HG03039 (cell line): ENCODE data around the gene KANSL3.
"Not testable (repeated sequence)": the region's sequence is repeated elsewhere in the genome, so short reads cannot be mapped to it uniquely, and the experiment has no call there.

Experiments
- ATAC-seq: cut with Tn5 transposase; IDR thresholded peaks from one replicate; pipeline ENCODE4 v1.9.1; 2021; ENCODE audit warnings: mild to moderate bottlenecking, moderate library complexity; ENCODE audit not compliant: unreplicated experiment

The KANSL3 gene

DNA sequence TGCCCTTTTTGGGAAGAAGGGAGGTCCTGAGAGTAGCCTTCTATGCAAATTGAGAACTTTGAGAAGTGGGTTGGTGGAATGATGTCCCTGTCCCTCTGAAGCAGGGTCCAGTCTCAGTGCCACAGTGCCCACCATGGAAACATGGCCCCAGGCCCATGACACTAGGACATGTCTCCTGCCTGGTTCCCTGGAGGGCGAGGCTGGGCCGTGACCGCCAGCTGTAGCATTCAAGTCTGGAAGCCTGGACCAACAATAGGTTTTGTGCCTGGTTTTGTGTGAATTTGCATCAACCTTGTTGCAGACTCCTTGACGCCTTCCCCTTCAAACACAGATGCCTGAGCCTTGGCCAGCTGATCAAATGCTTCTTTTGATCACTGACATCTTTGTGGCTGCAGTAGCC is 74.1 kb downstream of the KANSL3 start:
- no peak for ATAC-seq

DNA sequence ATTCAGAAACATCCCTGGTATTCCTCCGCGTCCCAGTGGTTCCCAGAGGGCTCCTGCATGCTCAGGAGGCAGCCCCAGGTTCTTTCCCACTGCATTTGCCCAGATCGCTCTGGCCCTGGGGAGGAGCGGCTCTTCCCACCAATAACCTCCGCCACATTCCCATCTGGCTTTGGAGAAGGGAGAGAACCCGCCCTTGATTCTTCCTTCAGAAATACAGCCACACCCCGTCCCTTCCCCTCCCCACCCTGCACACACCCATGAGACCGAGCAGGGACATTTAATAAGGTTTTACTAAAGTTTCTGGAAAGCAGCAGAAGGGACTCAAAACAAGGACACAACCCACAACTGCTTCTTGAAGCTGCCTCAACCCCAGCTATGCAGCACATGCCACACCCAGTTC is 79.6 kb downstream of the KANSL3 start:
- ATAC-seq = no peak

DNA sequence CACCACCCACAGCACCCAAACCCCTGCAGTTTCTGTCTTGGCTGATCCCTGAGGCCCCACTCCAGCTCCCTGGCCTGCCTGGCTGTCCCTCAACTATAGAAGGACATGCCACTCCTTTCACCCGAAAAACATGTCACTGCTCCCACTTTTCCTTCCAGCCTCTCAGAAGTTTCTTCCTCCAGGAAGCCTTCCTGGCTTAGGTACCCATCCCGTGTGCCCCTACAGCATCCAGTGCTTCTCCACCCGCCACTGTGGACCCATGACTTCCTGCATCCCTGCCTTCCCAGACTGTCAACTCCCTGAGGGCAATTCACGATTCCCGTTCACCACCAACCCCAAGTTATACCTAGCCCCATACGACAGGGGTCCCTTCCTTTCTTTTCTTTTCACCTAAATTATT is 80.1 kb downstream of the KANSL3 start:
- no peak for ATAC-seq

DNA sequence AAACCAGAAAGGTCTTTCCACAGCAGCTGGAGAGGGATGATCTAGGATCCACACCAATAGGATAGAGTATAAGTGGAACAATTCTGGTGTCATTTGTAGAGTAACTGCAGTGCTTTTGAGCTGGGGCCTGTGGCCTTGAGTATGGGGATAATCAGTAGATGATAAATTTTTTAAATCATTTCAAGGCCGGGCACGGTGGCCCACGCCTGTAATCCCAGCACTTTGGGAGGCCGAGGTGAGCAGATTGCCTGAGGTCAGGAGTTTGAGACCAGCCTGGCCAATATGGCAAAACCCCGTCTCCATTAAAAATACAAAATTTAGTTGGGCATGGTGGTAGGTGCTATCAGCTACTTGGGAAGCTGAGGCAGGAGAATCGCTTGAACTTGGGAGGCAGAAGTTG is 80.7 kb downstream of the KANSL3 start:
- not testable (repeated sequence) for ATAC-seq

DNA sequence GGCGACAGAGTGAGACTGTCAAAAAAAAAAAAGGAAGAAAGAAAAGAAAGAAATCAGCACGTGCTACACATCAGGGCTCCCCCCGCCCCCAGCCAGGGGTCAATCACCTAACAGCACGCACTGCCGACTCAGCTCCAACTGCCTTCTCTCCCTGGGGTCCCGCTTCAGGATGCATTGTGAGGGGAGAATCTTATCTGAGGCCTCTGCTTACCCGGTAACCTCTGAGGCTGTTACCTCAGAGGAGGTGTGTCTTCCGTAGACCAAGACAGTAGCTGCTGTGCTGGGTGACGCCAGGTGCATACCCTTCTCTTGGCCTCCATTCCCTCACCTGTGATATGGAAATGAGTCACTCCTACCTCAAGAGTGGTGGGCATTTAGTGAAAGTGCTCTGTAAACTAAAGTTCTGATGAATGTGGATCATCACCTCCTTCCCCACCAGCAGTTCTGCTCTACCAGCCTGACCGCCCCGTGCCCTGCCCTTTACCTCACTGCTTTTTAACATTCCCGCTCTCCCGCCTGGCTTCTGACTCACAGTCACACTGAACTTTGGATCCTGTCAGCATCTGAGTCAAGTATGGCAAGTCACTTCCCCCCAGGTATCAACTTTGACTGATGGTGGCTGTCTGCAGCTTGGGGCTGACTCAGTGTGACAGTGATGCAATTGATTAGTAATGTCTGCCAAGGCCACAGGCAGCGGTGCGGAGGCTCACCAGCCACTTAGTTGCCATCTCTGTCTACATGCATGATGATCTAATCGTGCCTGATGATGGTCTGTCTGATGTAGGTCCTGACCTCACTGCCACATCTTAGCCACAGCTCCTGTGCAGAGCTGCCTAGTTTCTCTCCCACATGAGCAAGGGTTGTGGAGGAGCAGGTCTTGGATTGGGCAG is 81.4 kb downstream of the KANSL3 start:
- no peak for ATAC-seq

DNA sequence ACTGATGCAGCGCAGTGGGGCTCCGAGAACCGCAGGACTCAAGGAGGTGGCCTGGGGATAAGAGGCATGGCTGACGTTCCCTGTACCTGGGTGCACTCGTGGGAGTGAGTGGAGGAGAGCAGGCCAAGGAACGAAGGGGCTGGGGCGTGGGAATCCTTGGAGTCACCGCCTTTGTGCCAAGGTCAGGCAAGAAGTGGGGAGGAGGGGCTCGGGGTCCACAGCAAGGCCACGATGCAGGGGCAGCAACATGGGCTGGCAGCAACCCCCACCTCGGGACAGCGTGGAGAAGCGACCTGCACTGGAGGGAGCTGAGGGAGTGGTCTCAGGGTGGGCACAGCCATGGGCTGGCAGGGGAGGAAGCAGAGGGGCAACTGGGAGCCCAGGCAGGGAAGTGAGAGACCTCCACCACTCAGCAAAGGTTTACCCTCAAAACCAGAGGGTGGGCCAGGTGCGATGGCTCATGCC is 82.9 kb downstream of the KANSL3 start:
- ATAC-seq = no peak

DNA sequence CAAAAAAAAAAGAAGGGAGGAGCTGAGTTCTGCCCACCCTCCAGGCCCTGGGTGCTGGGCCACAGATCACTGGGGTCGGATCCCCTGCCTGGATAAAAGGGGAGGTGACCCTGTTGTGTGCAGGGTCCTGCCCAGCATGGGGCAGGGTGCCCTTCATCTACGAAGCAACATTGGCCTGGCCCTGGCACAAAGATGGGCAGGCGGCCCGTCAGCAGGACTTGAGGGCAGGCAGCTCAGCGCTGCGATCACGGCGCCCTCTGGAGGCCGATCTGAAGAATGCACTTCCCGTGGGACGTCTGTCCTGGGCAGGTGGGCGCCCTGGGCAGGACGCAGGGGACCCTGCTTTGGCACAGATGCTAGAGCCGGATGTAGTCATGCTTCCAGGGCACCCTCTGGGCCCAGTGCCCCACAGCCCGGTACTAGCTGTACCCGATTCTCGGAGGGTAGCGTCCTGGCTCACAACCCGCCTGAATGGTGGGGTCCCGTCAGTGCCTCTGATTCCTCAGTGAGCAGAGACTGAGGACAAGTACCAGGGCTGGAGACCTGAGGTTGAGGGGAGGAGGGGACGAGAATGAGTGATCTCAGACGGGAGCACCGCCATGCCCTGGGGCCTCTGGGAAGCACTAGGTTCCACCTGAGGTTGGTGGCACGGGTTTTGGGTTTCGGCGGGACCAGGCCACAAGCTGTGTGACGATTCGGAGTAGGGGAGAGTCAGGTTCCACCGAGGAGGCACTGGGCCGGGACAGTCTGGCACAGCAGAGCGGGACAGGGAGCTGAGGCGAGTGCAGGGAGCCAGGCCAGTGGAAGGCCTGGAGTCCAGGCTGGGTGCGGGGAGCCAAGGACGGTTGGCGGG is 83.6 kb downstream of the KANSL3 start:
- ATAC-seq = peak; percentile 46

DNA sequence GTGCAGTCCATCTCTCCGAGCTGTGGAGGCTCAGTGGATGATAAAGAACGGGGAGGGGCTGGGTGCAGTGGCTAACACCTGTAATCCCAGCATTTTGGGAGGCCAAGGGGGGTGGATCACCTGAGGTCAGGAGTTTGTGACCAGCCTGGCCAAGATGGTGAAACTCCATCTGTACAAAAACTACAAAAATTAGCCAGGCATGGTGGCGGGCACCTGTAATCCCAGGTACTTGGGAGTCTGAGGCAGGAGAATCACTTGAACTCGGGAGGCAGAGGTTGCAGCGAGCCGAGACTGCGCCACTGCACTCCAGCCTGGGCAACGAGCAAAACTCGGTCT is 84.2 kb downstream of the KANSL3 start:
- not testable (repeated sequence) for ATAC-seq

DNA sequence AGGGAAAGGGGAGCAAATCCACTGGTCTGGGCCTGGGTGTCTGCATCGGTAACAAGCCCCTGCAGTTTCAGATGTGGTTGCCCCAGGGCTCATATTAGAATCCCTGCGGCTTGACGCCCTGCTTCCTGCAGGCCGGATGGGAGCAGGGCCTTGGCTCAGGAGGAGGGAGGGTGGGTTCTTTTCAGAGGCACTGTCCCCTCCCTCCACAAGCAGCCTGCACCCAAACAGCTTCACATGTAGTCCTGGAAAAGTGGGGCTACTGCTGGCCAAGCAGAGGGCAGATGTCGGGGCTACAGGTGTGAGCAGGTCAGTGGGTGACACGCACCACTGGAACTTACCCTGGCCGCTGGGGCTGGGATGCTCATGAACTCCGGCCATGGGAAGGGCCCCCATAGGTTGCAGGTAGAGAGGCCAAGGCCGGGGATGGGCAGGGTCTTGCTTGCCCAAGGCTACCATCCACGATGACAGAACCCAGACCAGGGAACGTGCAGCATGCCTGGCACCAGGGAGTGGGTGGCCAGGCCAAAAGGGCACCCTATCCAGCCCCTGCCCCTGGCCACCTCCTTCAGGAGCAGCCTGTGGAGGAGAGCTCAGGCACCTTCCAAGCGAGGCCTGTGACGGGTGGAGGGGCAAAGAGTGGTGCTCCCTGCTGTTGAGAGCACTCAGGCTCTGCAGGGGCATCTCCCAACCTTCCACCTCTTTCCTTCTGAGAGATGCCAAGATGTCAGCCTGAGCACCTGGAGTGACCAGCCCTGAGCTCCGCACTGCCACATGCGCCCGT is 84.7 kb downstream of the KANSL3 start:
- no peak for ATAC-seq

DNA sequence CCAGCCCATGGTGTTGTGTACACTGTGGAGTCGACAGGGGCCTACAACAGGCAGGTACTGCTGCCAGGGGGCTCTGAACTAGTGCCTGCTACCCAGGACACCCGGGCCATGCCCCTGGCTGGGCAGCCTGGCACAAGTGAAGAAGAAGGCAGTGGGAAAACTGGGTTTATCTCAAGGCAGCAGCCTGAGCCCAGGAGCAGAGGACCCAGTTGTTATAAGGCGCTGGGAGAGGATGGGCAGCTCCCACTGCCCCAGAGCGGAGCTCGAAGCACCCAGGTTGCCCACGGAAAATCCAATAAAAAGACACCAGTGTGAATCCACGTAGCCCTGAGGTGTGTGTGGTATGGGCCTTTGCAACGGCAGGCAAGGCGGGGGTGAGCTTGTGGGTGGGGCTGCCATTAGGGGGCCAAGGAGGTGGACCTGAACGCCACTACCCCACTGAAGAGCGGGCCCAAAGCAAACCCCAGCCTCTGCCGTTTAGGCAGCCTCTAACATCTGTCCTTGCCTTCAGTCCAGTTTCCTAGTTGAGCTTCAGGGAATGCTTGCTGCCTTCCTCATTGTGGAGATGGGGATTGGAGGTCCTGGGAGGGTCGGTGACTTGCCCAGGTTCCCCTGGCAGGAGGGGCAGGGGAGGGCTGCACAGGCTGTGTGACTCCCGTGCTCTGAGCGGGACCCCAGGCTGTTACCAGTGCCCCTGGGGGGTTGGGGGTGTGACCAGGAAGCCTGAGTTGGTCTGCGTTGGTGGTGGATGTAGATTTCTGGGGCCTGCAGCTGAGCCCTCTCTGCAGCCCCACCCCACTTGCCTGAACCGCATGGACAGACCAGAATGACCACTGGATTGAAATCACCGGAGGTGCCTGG is 85.6 kb downstream of the KANSL3 start:
- ATAC-seq = no peak

DNA sequence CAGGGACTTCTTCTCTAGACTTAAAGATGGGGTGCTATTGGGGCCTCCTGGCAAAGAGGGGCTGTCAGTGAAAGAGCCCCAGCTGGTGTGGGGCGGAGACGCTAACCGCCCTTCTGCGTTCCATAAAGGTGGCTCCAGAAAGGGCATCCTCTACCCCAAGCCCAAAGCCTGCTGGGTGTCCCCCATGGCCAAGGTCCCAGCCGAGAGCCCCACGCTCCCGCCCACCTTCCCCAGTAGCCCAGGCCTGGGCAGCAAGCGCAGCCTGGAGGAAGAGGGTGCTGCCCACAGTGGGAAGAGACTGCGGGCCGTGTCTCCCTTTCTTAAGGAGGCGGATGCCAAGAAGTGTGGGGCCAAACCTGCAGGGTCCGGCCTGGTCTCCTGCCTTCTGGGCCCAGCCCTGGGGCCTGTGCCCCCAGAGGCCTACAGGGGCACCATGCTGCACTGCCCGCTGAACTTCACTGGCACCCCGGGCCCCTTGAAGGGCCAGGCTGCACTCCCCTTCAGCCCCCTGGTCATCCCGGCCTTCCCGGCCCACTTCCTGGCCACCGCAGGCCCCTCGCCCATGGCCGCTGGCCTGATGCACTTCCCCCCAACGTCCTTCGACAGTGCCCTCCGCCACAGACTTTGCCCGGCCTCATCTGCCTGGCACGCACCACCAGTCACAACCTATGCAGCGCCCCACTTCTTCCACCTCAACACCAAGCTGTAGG is 86.4 kb downstream of the KANSL3 start:
- ATAC-seq = no peak

DNA sequence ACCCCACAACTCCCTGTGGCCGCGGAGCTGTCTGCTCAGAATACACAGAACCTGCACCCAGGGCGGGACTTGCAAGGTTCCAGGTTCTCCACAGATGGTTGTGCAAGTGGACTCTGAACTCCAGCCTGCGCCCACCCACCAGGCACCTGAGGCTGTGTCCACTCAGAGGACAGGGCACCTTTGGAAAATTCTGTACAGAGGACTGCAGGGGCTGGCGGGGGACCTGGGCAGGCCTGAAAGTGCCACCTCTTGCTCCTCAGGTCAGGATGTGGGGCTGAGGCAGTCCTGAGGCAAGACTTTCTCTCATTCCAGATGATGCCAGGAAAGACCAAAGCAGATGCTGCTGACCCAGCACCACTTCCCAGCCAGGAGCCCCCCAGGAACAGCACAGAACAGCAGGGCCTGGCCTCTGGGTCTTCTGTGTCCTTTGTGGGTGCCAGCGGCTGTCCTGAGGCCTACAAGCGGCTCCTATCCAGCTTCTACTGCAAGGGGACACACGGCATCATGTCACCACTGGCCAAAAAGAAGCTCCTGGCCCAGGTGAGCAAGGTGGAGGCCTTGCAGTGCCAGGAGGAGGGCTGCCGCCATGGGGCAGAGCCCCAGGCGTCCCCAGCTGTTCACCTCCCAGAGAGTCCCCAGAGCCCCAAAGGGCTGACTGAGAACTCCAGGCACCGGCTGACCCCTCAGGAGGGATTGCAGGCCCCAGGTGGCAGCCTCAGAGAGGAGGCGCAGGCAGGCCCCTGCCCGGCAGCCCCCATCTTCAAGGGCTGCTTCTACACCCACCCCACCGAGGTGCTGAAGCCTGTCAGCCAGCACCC is 87.1 kb downstream of the KANSL3 start:
- no peak for ATAC-seq

DNA sequence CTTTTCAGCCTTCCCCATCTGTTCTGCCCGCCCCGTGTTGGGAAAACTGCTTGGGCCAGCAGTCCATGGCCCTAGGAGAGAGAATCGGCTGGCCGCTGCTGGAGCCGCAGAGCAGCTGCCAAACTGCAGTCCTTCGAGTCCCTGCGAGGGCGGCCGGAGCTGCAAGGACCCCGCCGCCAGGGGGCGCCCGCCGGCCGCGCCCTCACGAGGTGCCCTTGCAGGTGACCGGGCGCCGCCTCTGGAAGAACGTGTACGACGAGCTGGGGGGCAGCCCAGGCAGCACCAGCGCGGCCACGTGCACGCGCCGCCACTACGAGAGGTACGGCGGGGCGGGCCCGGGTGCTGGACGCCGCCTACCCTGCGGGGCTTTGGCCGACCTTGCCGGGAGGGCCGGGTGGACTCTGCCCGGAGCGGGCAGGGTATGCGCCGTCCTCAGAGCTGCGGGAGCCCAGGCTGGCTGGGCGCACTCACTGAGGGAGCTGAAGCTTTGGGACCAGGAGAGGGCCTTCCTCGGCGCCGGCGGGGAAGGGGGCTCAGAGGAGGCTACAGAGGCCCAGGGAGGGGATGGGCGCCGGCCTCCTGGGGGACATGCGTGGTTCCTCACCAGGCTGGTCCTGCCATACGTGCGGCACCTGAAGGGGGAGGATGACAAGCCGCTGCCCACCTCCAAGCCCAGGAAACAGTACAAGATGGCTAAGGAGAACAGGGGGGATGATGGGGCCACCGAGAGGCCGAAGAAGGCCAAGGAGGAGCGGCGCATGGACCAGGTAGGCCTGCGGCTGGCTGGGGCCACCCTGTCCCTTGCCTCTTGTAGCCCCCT is 87.9 kb downstream of the KANSL3 start:
- no peak for ATAC-seq

DNA sequence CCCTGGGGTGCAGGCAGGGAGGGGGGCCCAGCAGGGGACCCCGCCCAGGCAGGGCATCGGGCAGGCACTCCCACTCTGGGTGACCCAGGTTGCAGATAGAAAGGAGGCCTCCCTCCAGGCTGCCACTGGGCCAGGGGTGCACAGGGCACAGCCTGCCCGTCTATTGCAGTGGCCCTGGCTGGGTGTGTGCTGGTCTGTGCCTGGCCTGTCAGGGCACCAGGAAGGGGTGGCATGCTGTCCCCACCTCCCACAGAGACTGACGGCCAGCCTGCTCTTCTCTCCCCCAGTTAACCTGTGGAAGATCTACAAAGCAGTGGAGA is 88.7 kb downstream of the KANSL3 start:
- ATAC-seq = no peak

DNA sequence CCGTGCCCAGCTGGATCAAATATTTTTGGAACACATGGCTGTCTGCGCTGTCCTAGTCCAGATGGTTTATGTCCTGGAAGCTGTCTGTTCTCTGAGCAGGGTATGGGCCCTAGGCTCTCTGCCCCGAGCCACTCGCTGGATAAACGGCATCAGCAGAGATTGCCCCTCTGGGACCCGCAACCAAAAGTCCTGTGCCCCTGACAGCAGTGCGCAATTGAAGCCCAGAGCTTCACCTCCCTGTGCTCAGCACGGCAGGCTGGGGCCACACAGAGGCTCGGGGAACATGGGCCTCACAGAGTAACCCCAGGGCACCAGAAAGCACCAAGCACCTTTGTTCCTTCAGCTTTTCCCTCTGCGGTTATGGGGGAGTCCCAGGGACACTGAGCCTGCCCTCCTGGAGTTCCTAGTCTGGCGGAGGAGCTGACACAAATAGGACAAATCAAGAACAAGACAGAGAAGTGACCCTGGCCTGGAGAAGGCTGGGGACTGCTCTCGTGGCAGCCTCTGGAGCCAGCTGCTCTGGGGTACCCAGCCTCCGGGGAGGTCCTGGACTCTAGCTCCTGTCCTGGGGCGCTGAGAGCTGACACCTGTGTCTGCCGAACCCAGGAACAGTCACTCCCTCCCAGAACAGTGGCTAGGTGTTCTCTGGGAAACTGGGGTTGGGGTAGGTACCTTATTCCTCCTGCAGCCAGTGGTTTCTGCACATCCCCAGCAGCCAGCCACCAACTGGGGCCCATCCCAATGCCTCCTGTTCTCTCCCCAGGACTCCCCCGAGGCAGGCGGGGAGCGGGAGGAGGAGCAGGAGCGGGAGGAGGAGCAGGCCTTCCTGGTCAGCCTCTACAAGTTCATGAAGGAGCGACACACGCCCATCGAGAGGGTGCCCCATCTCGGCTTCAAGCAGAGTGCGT is 89.3 kb downstream of the KANSL3 start:
- ATAC-seq = no peak

DNA sequence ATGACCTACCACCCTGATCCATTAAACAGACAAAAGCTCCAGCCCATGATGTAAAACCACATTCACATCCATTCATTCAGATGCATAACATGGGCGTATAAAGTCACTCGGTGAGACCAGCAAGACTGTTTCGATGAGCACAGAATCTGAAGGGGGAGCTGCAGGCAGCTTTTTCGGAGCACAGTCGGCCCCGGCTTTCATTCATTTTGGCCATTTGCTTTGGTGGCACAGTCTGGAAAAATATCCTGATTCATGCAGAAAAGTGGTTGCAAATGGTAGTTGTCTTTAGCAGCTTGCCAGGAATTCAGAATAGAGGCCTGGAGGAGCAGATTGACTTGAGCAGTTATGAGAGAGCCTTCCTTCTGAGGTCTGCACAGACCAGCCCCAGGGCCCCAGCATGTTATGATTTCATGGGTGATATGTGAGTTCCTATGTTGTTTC is 90.4 kb downstream of the KANSL3 start:
- no peak for ATAC-seq

DNA sequence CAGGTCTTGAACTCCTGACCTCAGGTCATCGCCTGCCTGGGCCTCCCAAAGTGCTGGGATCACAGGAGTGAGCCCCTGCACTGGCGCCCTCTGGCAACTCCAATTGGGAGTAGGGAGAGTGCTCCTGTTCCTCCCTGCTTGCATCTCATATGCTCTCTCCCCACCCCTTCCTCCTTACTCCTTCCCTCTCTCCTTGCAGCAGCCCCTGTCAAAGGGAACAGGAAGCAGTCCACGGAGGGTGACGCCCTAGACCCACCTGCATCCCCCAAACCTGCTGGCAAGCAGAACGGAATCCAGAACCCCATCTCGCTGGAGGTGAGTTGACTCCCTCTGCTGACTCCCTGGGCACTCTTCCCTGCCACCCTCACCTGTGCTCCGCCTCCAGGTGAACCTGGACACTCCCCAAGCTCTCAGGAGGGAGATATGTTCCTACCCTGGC is 90.9 kb downstream of the KANSL3 start:
- ATAC-seq = no peak
